ENCODE results near the gene PRPF6. TPM values are rescaled to one million over a fixed set of nuclear protein-coding genes. Genes with fewer than 3 reads are reported as not detected.

The PRPF6 gene
- polyA plus RNA-seq, 1 donor from 2014 or later, result 91.9 TPM

DNA sequence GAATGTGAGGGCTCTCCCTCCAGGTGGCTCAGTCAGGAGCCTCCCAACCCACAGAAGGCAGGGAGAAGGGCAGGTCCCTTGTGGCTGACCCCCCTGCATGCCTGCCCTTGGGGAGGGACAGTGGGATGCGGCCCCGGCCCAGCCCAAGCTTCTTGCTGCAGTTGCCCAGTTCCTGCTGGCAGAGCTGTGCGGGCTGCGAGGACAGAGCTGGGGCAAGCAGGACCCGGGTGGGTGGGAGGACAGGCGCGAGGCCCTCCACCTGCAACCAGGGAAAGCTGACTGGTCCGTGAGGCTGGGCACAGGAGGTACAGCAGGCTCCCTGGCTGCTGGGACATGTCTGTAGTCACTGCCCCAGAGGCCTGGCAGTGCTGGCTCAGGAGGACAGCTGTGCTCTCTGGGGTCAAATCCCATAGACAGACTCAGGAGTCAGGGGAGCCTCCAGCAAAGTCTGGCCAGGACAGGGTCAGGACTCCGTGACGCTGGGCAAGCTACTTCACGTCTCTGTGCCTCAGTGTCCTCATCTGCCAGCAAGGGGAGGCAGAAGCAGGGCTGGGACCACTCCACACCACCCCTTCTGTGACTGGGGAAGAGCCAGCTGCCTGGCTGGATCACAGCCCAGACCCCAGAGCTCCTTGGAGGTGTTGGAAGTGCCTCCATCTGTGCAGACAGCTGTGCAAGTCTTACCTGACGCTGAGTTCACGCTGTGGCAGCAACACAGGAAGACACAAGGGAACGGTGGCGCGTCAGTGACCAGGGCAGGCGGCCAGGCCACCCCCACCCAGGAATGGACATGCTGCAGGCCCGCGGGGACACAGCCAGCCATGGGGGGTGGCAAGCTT lies 37.7 kb upstream of the PRPF6 start:
- H3K9me2 ChIP-seq (ENCODE audit: insufficient read depth, low read length), result no peaks in the 10 kb centered on the region
- no peaks in the 10 kb centered on the region for H3K36me3 ChIP-seq (ENCODE audit: insufficient read depth, low read length)
- H4K20me1 ChIP-seq (ENCODE audit: insufficient read depth), result no peaks in the 10 kb centered on the region
- H3K9me3 ChIP-seq (ENCODE audit: low read length), result no peaks in the 10 kb centered on the region
- H3K27ac ChIP-seq (ENCODE audit: low read length), result no peak overlapping the region
- H3K27me3 ChIP-seq (ENCODE audit: insufficient read depth, low read depth, low read length), result no peaks in the 10 kb centered on the region
- no peaks in the 10 kb centered on the region for H3F3A ChIP-seq (ENCODE audit: insufficient read depth, low read length, poor library complexity, severe bottlenecking)
- H3K79me2 ChIP-seq (replicated peaks; ENCODE audit: insufficient read depth, low read length), result peaks cover 12% of the 10 kb centered on the region
- H3K4me2 ChIP-seq (ENCODE audit: low read length), result no peak overlapping the region
- H3K4me3 ChIP-seq (ENCODE audit: low read length), result no peak overlapping the region
- no peak overlapping the region for H3K9ac ChIP-seq (ENCODE audit: low read length)
- H2AFZ ChIP-seq (ENCODE audit: low read depth, low read length), result no peak overlapping the region
- TF ChIP-seq, protein P1, sequence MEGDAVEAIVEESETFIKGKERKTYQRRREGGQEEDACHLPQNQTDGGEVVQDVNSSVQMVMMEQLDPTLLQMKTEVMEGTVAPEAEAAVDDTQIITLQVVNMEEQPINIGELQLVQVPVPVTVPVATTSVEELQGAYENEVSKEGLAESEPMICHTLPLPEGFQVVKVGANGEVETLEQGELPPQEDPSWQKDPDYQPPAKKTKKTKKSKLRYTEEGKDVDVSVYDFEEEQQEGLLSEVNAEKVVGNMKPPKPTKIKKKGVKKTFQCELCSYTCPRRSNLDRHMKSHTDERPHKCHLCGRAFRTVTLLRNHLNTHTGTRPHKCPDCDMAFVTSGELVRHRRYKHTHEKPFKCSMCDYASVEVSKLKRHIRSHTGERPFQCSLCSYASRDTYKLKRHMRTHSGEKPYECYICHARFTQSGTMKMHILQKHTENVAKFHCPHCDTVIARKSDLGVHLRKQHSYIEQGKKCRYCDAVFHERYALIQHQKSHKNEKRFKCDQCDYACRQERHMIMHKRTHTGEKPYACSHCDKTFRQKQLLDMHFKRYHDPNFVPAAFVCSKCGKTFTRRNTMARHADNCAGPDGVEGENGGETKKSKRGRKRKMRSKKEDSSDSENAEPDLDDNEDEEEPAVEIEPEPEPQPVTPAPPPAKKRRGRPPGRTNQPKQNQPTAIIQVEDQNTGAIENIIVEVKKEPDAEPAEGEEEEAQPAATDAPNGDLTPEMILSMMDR (IDR thresholded peaks at IDR 0.05; ENCODE audit: poor library complexity, severe bottlenecking), result no peak
- TF ChIP-seq POLR2AphosphoS5 (IDR thresholded peaks at IDR 0.05) (no peak), SMC3 (conservative IDR thresholded peaks at IDR 0.05; ENCODE audit: poor library complexity) (no peak), EZH2 (IDR thresholded peaks at IDR 0.05; ENCODE audit: borderline replicate concordance, insufficient read depth, low read length, poor library complexity, severe bottlenecking) (no peak), RAD21 (conservative IDR thresholded peaks at IDR 0.05) (no peak), EP300 (conservative IDR thresholded peaks at IDR 0.05; ENCODE audit: poor library complexity, severe bottlenecking) (no peak), TAF1 (IDR thresholded peaks at IDR 0.05; ENCODE audit: low read depth) (no peak), MXI1 (conservative IDR thresholded peaks at IDR 0.05; ENCODE audit: poor library complexity, severe bottlenecking) (no peak)
- TF ChIP-seq, protein P2, sequence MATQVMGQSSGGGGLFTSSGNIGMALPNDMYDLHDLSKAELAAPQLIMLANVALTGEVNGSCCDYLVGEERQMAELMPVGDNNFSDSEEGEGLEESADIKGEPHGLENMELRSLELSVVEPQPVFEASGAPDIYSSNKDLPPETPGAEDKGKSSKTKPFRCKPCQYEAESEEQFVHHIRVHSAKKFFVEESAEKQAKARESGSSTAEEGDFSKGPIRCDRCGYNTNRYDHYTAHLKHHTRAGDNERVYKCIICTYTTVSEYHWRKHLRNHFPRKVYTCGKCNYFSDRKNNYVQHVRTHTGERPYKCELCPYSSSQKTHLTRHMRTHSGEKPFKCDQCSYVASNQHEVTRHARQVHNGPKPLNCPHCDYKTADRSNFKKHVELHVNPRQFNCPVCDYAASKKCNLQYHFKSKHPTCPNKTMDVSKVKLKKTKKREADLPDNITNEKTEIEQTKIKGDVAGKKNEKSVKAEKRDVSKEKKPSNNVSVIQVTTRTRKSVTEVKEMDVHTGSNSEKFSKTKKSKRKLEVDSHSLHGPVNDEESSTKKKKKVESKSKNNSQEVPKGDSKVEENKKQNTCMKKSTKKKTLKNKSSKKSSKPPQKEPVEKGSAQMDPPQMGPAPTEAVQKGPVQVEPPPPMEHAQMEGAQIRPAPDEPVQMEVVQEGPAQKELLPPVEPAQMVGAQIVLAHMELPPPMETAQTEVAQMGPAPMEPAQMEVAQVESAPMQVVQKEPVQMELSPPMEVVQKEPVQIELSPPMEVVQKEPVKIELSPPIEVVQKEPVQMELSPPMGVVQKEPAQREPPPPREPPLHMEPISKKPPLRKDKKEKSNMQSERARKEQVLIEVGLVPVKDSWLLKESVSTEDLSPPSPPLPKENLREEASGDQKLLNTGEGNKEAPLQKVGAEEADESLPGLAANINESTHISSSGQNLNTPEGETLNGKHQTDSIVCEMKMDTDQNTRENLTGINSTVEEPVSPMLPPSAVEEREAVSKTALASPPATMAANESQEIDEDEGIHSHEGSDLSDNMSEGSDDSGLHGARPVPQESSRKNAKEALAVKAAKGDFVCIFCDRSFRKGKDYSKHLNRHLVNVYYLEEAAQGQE (IDR thresholded peaks at IDR 0.05; ENCODE audit: borderline replicate concordance), result no peak

DNA sequence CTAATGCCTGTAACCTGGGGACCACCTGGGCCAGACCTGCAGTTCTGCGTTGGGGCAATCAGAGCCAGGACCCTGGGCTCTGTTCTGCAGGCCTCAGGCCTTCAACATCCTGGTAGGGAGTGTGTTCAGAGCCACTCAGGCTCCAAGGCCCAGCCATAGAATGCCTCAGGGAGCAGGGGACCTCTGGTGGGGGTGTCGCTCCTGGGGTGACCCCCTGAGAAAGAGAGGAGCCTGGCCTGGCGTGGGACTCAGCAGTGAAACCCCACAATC lies 37.2 kb upstream of the PRPF6 start:
- H3K27me3 ChIP-seq (ENCODE audit: insufficient read depth, low read depth, low read length), result no peaks in the 10 kb centered on the region
- peaks cover 14% of the 10 kb centered on the region for H3K79me2 ChIP-seq (replicated peaks; ENCODE audit: insufficient read depth, low read length)
- TF ChIP-seq TAF1 (IDR thresholded peaks at IDR 0.05; ENCODE audit: low read depth) (no peak), RAD21 (conservative IDR thresholded peaks at IDR 0.05) (no peak), EP300 (conservative IDR thresholded peaks at IDR 0.05; ENCODE audit: poor library complexity, severe bottlenecking) (no peak), EZH2 (IDR thresholded peaks at IDR 0.05; ENCODE audit: borderline replicate concordance, insufficient read depth, low read length, poor library complexity, severe bottlenecking) (no peak), SMC3 (conservative IDR thresholded peaks at IDR 0.05; ENCODE audit: poor library complexity) (no peak), MXI1 (conservative IDR thresholded peaks at IDR 0.05; ENCODE audit: poor library complexity, severe bottlenecking) (no peak), POLR2AphosphoS5 (IDR thresholded peaks at IDR 0.05) (no peak)
- TF ChIP-seq, protein P1 (IDR thresholded peaks at IDR 0.05; ENCODE audit: poor library complexity, severe bottlenecking), result no peak
- TF ChIP-seq, protein P2 (IDR thresholded peaks at IDR 0.05; ENCODE audit: borderline replicate concordance), result no peak
- H3K9ac ChIP-seq (ENCODE audit: low read length), result no peak overlapping the region
- H3K9me3 ChIP-seq (ENCODE audit: low read length), result no peaks in the 10 kb centered on the region
- H4K20me1 ChIP-seq (ENCODE audit: insufficient read depth), result no peaks in the 10 kb centered on the region
- H3K4me2 ChIP-seq (ENCODE audit: low read length), result no peak overlapping the region
- no peaks in the 10 kb centered on the region for H3F3A ChIP-seq (ENCODE audit: insufficient read depth, low read length, poor library complexity, severe bottlenecking)
- no peak overlapping the region for H2AFZ ChIP-seq (ENCODE audit: low read depth, low read length)
- H3K4me3 ChIP-seq (ENCODE audit: low read length), result no peak overlapping the region
- no peaks in the 10 kb centered on the region for H3K9me2 ChIP-seq (ENCODE audit: insufficient read depth, low read length)
- no peak overlapping the region for H3K27ac ChIP-seq (ENCODE audit: low read length)
- H3K36me3 ChIP-seq (ENCODE audit: insufficient read depth, low read length), result no peaks in the 10 kb centered on the region
